ENCODE measurements around the gene ZMYND8.

- TF ChIP-seq GATA2 (IDR thresholded peaks at IDR 0.05; ENCODE audit: low read depth, low read length) (no peak), GATA3 (IDR thresholded peaks at IDR 0.05; ENCODE audit: low read depth, low read length) (no peak)
Measured at GRCh38 chr20:47334022-47334551, 22.4 kb downstream of the ZMYND8 start.

Data from SH-SY5Y (cell line).